Amniotic epithelial cell (primary cell): ENCODE measurements around the gene TRAF3IP3.
"Not testable (repeated sequence)": the region's sequence is repeated elsewhere in the genome, so short reads cannot be mapped to it uniquely, and the experiment has no call there.

ENCODE experiments used
- DNase-seq: peaks from one replicate; pipeline ENCODE4 v3.0.0-alpha.2; 2010; ENCODE audit warnings: low read depth

Gene TRAF3IP3

GRCh38 chr1:209768354-209768774, 12.5 kb downstream of the TRAF3IP3 start:
- no peak for DNase-seq

- DNase-seq = peak; percentile 72
Measured at GRCh38 chr1:209769171-209769904, 13.5 kb downstream of the TRAF3IP3 start.

- DNase-seq = no peak
Measured at GRCh38 chr1:209769971-209770370, 14.1 kb downstream of the TRAF3IP3 start.

GRCh38 chr1:209770636-209771415, 15.0 kb downstream of the TRAF3IP3 start:
- DNase-seq = no peak

- no peak for DNase-seq
Measured at GRCh38 chr1:209772126-209772525, 16.3 kb downstream of the TRAF3IP3 start.

GRCh38 chr1:209774592-209774991, 18.7 kb downstream of the TRAF3IP3 start:
- DNase-seq = no peak

GRCh38 chr1:209775678-209776077, 19.8 kb downstream of the TRAF3IP3 start:
- DNase-seq = no peak

- DNase-seq = no peak
Measured at GRCh38 chr1:209777587-209777986, 21.7 kb downstream of the TRAF3IP3 start.

GRCh38 chr1:209778102-209778501, 22.2 kb downstream of the TRAF3IP3 start:
- no peak for DNase-seq

- DNase-seq = no peak
Measured at GRCh38 chr1:209780268-209780667, 24.4 kb downstream of the TRAF3IP3 start.

- DNase-seq = no peak
Measured at GRCh38 chr1:209783386-209783785, 27.5 kb downstream of the TRAF3IP3 start.

GRCh38 chr1:209784265-209785169, 28.7 kb downstream of the TRAF3IP3 start, which contains the start of gene C1orf74:
TSS of gene C1orf74 (minus strand) at chr1:209784559. CDS start at chr1:209783634, 925 bp downstream.
- peak; percentile 94 for DNase-seq

GRCh38 chr1:209785592-209785991, 29.7 kb downstream of the TRAF3IP3 start:
- no peak for DNase-seq

- DNase-seq = no peak
Measured at GRCh38 chr1:209786146-209786545, 30.3 kb downstream of the TRAF3IP3 start.

GRCh38 chr1:209787551-209787950, 31.7 kb downstream of the TRAF3IP3 start:
- no peak for DNase-seq

- DNase-seq = no peak
Measured at GRCh38 chr1:209789245-209789644, 33.4 kb downstream of the TRAF3IP3 start.

- DNase-seq = no peak
Measured at GRCh38 chr1:209790286-209791193, 34.7 kb downstream of the TRAF3IP3 start.

- DNase-seq = no peak
Measured at GRCh38 chr1:209791920-209792319, 36.1 kb downstream of the TRAF3IP3 start.

- not testable (repeated sequence) for DNase-seq
Measured at GRCh38 chr1:209793711-209794110, 37.9 kb downstream of the TRAF3IP3 start.

- DNase-seq = no peak
Measured at GRCh38 chr1:209797978-209798639, 42.3 kb downstream of the TRAF3IP3 start.
